HG03039 (cell line): ENCODE results near the gene ATP6V0E2.

Experiments used
- ATAC-seq: cut with Tn5 transposase; IDR thresholded peaks from one replicate; pipeline ENCODE4 v1.9.1; 2021; ENCODE audit warnings: mild to moderate bottlenecking, moderate library complexity; ENCODE audit not compliant: unreplicated experiment

The ATP6V0E2 gene

GRCh38 chr7:149861728-149862045 is 12.1 kb upstream of the ATP6V0E2 start:
- no peak for ATAC-seq

- ATAC-seq = no peak
These were observed 11.6 kb upstream of the ATP6V0E2 start for GRCh38 chr7:149862156-149862555.

GRCh38 chr7:149863500-149863899 is 10.3 kb upstream of the ATP6V0E2 start:
- no peak for ATAC-seq

GRCh38 chr7:149864023-149864422 is 9.7 kb upstream of the ATP6V0E2 start:
- ATAC-seq = no peak

DNA sequence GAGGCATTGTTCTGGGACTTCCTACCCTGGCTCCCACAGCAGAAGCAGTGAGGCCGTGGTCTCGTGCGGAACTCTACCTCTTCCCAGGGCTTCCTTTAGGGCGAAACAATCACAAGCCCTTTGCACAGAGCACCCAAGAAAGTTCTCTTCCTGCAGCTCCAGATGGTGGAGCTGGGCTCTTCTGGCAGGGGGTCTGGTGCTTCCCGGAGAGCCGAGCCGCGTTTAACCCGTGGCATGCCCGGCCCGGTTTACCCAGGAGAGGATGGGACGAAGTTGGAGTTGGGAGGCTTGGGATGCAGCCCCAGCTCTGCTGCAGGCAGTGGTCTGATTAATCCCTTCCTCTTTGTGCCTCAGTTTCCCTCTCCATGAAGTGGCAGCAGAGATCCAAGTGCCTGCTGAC is 9.0 kb upstream of the ATP6V0E2 start:
- ATAC-seq = no peak

DNA sequence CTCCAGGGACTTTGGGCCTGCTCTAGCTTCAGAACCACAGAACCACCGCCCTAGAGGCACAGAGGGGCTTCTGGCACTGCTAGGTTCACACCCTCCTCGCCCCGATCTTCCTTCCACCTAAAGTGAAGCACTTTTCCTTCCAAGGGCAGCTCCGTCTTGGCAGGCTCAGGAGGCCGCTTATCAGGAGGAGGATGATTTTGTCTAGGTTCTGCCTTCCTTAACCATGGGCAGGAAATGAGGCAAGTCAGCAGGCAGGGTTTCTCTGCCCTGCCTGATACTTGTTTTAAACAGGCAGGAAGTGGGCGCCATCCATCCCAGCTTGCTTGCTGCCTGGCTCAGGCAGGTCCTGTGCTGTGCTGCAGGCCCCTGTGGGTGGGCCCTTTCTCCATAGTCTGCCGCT is 8.3 kb upstream of the ATP6V0E2 start:
- ATAC-seq = no peak

- ATAC-seq = no peak
These were observed 7.5 kb upstream of the ATP6V0E2 start for GRCh38 chr7:149866139-149866778.

DNA sequence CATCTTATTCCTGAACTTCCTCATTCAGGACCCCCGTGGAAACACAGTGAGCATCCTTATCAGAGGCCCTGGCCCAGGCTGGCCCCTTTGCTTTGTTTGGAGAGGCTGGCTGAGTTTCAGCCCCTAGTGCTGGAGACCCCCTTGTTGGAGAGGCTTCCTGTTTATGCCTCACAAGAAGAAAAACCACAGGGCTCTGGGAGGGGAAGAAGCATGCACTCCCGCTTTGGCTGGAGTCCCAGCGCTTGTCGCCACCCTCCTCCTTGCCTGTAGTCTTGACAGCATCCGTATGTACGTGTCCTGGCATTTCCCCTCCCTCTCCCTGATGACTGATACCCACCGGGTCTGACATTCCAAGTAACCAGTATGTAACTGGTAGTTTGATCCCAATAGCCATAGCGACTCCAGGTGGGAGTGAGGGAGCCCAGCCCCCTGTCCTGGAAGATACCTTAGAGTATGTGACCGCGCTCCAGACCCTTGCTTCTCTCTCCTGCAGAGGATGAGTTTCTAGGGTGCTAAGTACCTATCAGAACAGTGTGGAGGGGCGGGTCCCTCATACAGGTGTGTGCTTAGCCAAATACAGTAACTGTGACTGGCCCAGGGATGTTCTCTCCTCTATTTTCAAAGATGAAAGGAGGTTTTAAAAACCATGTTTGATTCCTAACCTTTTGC is 6.9 kb upstream of the ATP6V0E2 start:
- no peak for ATAC-seq

- no peak for ATAC-seq
These were observed 5.8 kb upstream of the ATP6V0E2 start for GRCh38 chr7:149867762-149868622.

DNA sequence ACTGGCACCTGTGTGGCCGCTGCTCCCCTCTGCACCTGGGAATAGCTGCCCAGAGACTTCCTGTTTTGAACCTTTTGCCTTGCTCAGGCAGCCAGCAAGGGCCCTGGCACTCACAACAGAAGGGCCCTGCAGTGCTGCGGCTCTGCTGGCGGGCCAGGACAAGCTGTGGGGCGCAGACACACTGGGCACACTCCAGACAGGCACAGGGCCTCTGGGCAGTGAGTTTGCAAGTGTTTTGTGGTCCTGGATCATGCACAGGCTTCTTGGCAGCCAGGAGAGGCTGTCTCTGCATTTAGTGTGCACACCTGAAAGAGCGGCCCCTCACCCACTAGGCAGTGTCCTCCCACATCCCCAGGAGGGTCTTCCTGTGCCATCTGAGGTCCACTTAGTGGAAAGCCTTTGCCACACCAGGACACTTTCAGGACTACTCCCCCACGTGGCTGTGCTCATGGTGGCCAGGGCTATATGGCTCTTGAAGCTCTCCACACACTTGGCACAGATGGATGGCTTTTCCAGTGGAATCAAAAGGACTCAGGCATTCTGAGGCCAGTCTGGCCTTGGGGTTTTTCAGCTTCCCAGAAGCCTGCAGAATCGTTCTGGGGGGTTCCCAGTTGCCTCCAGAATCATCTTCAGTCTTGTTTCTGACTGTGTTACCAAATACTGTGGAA is 5.0 kb upstream of the ATP6V0E2 start:
- no peak for ATAC-seq

DNA sequence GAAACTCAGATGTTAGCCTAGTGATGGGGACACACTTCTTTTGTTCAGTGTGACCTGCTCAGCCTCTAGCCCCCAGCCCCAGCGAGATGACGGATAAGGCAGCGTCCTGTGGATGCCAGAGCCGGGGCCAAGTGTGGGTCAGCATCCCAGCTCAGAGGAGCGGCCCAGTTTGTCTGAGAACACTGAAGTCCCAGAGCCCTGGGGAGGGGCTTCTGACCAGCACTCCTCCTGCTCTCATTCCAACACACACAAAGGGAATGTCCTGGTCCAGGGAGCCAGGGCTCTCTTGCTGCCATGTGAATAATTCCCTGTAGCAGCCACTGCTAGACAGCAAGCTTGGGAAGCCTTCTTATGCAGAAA is 4.5 kb upstream of the ATP6V0E2 start:
- no peak for ATAC-seq

GRCh38 chr7:149869867-149870266 is 3.9 kb upstream of the ATP6V0E2 start:
- no peak for ATAC-seq

GRCh38 chr7:149870274-149870673 is 3.5 kb upstream of the ATP6V0E2 start:
- ATAC-seq = no peak

DNA sequence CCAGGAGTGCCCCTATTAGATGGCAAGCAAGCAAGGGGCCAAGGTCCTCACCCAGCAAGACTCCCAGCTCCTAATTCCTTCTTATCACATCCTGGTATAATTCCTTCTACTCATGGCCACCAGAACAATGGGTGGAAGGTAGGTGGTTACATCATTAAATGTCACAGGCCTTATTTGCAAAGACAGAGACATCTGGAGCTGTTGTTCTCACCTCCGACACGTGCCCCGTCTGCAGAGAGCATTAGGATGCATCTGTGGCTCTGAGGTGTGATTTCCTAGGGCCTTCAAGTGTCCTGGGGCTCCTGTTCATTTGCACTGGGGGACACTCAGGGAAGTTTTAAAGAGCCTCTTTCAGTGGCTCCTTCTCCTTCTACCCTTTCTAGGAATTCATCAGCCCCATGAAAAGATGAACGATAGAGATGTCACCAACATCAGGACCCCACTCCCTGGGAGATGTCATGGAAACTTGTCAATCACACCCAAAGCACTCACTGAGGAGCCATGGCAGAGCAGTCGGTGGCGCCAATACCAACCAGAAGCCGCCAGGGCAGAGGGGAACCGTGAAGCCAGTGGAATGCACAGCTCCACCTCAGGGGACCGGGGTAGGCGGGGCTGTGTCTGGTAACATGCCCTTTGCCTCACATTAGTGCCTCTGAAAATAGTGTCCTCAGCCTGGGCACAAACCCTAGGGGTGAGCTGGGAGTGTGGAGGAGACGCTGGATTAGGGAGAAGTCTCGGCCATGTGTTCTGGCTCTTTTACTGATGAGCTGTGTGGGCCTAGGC is 2.9 kb upstream of the ATP6V0E2 start:
- no peak for ATAC-seq

DNA sequence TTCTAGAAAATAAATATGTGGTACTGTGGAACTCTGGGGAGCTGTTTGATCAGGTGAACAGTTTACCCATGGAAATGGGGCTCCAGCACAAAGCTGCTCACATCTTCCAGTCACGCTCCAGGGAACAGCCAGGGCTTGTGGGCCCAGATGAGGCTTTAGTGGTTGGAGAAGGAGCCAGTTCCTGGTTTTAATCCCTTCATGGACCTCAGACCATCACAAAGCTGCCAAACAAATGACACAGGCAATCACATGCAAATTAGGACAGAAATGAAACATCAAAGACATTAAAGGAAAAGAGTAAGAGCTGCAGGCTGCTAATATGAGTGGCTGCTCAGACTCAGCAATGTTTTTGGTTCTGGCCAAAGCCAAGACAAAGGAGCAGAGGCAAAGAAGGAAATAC is 2.2 kb upstream of the ATP6V0E2 start:
- ATAC-seq = no peak

DNA sequence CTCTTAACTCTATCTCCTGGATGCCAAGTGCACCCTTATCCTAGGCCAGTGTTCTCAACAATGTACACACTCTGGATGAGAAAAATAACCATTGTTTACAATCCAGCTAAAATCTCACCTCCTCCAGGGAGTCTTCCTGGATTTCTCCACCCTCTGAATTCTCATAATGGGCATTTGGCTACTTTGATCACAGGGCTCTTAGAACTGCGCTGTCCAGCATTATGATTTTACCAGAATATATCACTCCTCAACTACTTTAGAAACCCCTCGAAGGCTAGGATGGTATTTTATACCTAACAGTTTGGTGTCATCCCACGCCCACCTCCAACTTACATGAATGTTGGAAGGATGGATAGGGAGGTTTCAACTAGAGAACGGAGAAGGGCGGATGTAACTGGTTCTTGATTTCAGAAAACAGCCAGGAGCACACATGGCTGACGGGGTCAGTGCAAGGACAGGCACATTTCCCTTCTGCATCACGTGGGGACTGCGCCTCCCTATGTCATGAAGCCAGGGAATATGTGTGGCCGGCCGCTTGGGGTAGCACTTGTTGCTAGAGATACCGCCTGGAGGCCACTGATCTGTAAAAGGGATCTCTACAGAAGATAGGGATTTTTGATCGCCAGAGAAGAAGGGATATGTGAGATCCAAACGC is 1.2 kb upstream of the ATP6V0E2 start:
- ATAC-seq = no peak

DNA sequence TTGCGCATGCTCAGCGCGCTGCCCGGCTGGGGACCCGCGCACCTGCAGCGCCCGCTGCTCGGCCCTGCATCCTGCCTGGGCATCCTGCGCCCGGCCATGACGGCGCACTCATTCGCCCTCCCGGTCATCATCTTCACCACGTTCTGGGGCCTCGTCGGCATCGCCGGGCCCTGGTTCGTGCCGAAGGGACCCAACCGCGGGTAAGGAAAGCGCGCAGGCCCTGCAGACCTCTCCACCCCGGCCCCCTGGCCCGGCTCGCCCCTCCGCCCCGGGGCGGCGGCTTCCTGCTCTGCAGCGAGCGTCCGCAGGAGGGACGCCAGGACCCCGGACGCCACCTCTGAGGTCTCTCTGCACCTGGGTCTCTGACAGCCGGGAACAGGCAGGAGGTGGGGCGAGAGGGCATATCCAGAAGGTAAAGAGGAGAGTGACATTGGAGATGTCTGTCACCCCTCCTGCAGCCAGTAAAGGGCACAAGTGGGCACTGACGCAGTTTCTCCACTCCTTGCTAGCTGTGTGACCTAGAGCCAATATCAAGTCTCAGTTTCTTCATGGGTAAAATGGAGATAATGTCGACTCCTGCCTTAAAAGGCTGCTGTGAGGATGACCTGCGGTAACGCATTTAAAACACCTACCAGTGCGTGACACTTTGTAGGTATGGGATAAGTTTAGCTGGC is 338 bp downstream of the ATP6V0E2 start:
- peak; percentile 28 for ATAC-seq

DNA sequence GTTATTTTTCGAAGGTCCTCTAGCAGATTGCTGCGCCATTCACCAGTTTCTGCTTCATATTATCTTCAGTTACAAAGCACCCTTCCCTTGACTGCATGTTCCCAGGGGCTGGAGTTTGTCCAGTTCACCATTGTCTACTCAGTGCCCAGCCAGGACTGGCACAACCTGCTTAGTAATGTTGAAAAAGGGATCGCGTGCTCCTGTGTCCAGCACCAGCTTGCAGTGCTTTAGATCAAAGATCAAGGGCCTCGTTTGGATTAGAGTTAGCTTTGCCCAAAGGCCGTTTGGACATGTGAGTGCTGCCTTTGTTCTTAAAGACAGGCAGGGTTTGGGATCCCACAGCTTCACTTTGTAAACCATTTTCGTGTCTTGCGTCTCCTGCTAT is 867 bp downstream of the ATP6V0E2 start:
- no peak for ATAC-seq

- no peak for ATAC-seq
These were observed 1.6 kb downstream of the ATP6V0E2 start for GRCh38 chr7:149875396-149875795.
